ENCODE data around the gene SPPL3.

The SPPL3 gene

GRCh38 chr12:120865098-120865497 is 39.1 kb downstream of the SPPL3 start:
- Histone ChIP-seq H3K4me1 (ENCODE audit: control insufficient read depth, insufficient read depth, low read length) (no peaks in the 10 kb centered on the region), H3K27me3 (ENCODE audit: control insufficient read depth, insufficient read depth, low read length) (no peaks in the 10 kb centered on the region), H3K9ac (ENCODE audit: low read length) (no peak overlapping the region), H3K36me3 (ENCODE audit: control insufficient read depth, insufficient read depth, low read length) (no peaks in the 10 kb centered on the region), H3K27ac (ENCODE audit: low read depth, low read length) (no peak overlapping the region), H3K4me3 (ENCODE audit: low read length) (no peak overlapping the region)

- Histone ChIP-seq H3K9ac (ENCODE audit: low read length) (no peak overlapping the region), H3K27ac (ENCODE audit: low read depth, low read length) (no peak overlapping the region), H3K27me3 (ENCODE audit: control insufficient read depth, insufficient read depth, low read length) (no peaks in the 10 kb centered on the region), H3K4me1 (ENCODE audit: control insufficient read depth, insufficient read depth, low read length) (no peaks in the 10 kb centered on the region), H3K4me3 (ENCODE audit: low read length) (no peak overlapping the region), H3K36me3 (ENCODE audit: control insufficient read depth, insufficient read depth, low read length) (no peaks in the 10 kb centered on the region)
Observed at GRCh38 chr12:120862664-120863063, 41.5 kb downstream of the SPPL3 start.

GRCh38 chr12:120861074-120861795 is 42.9 kb downstream of the SPPL3 start:
- Histone ChIP-seq H3K4me3 (ENCODE audit: low read length) (no peak overlapping the region), H3K36me3 (ENCODE audit: control insufficient read depth, insufficient read depth, low read length) (no peaks in the 10 kb centered on the region), H3K9ac (ENCODE audit: low read length) (no peak overlapping the region), H3K27me3 (ENCODE audit: control insufficient read depth, insufficient read depth, low read length) (no peaks in the 10 kb centered on the region), H3K4me1 (ENCODE audit: control insufficient read depth, insufficient read depth, low read length) (no peaks in the 10 kb centered on the region), H3K27ac (ENCODE audit: low read depth, low read length) (no peak overlapping the region)

- Histone ChIP-seq H3K4me3 (ENCODE audit: low read length) (no peak overlapping the region), H3K36me3 (ENCODE audit: control insufficient read depth, insufficient read depth, low read length) (no peaks in the 10 kb centered on the region), H3K27me3 (ENCODE audit: control insufficient read depth, insufficient read depth, low read length) (no peaks in the 10 kb centered on the region), H3K9ac (ENCODE audit: low read length) (no peak overlapping the region), H3K4me1 (ENCODE audit: control insufficient read depth, insufficient read depth, low read length) (peaks cover 6% of the 10 kb centered on the region), H3K27ac (ENCODE audit: low read depth, low read length) (no peak overlapping the region)
Observed at GRCh38 chr12:120858306-120859088, 45.7 kb downstream of the SPPL3 start.

GRCh38 chr12:120856980-120857379 is 47.2 kb downstream of the SPPL3 start:
- no peak overlapping the region for H3K9ac ChIP-seq (ENCODE audit: low read length)
- H3K27ac ChIP-seq (ENCODE audit: low read depth, low read length): no peak overlapping the region
- H3K36me3 ChIP-seq (ENCODE audit: control insufficient read depth, insufficient read depth, low read length): no peaks in the 10 kb centered on the region
- peaks cover 6% of the 10 kb centered on the region for H3K4me1 ChIP-seq (ENCODE audit: control insufficient read depth, insufficient read depth, low read length)
- no peak overlapping the region for H3K4me3 ChIP-seq (ENCODE audit: low read length)
- no peaks in the 10 kb centered on the region for H3K27me3 ChIP-seq (ENCODE audit: control insufficient read depth, insufficient read depth, low read length)

- no peak overlapping the region for H3K9ac ChIP-seq (ENCODE audit: low read length)
- no peaks in the 10 kb centered on the region for H3K36me3 ChIP-seq (ENCODE audit: control insufficient read depth, insufficient read depth, low read length)
- no peaks in the 10 kb centered on the region for H3K27me3 ChIP-seq (ENCODE audit: control insufficient read depth, insufficient read depth, low read length)
- H3K27ac ChIP-seq (ENCODE audit: low read depth, low read length): no peak overlapping the region
- H3K4me3 ChIP-seq (ENCODE audit: low read length): no peak overlapping the region
- peaks cover 8% of the 10 kb centered on the region for H3K4me1 ChIP-seq (ENCODE audit: control insufficient read depth, insufficient read depth, low read length)
Observed at GRCh38 chr12:120855823-120856588, 48.2 kb downstream of the SPPL3 start.

- Histone ChIP-seq H3K27me3 (ENCODE audit: control insufficient read depth, insufficient read depth, low read length) (no peaks in the 10 kb centered on the region), H3K9ac (ENCODE audit: low read length) (no peak overlapping the region), H3K27ac (ENCODE audit: low read depth, low read length) (no peak overlapping the region), H3K4me1 (ENCODE audit: control insufficient read depth, insufficient read depth, low read length) (peaks cover 13% of the 10 kb centered on the region), H3K36me3 (ENCODE audit: control insufficient read depth, insufficient read depth, low read length) (no peaks in the 10 kb centered on the region), H3K4me3 (ENCODE audit: low read length) (no peak overlapping the region)
Observed at GRCh38 chr12:120854804-120855203, 49.4 kb downstream of the SPPL3 start.

GRCh38 chr12:120853188-120853587 is 51.0 kb downstream of the SPPL3 start:
- Histone ChIP-seq H3K36me3 (ENCODE audit: control insufficient read depth, insufficient read depth, low read length) (no peaks in the 10 kb centered on the region), H3K27ac (ENCODE audit: low read depth, low read length) (no peak overlapping the region), H3K9ac (ENCODE audit: low read length) (no peak overlapping the region), H3K4me1 (ENCODE audit: control insufficient read depth, insufficient read depth, low read length) (peaks cover 15% of the 10 kb centered on the region), H3K4me3 (ENCODE audit: low read length) (no peak overlapping the region), H3K27me3 (ENCODE audit: control insufficient read depth, insufficient read depth, low read length) (no peaks in the 10 kb centered on the region)

GRCh38 chr12:120851944-120852343 is 52.2 kb downstream of the SPPL3 start:
- no peaks in the 10 kb centered on the region for H3K27me3 ChIP-seq (ENCODE audit: control insufficient read depth, insufficient read depth, low read length)
- H3K9ac ChIP-seq (ENCODE audit: low read length): no peak overlapping the region
- peaks cover 15% of the 10 kb centered on the region for H3K4me1 ChIP-seq (ENCODE audit: control insufficient read depth, insufficient read depth, low read length)
- no peak overlapping the region for H3K4me3 ChIP-seq (ENCODE audit: low read length)
- H3K27ac ChIP-seq (ENCODE audit: low read depth, low read length): no peak overlapping the region
- no peaks in the 10 kb centered on the region for H3K36me3 ChIP-seq (ENCODE audit: control insufficient read depth, insufficient read depth, low read length)

- H3K4me3 ChIP-seq (ENCODE audit: low read length): no peak overlapping the region
- H3K4me1 ChIP-seq (ENCODE audit: control insufficient read depth, insufficient read depth, low read length): peaks cover 18% of the 10 kb centered on the region
- H3K27ac ChIP-seq (ENCODE audit: low read depth, low read length): no peak overlapping the region
- H3K9ac ChIP-seq (ENCODE audit: low read length): no peak overlapping the region
- H3K36me3 ChIP-seq (ENCODE audit: control insufficient read depth, insufficient read depth, low read length): no peaks in the 10 kb centered on the region
- no peaks in the 10 kb centered on the region for H3K27me3 ChIP-seq (ENCODE audit: control insufficient read depth, insufficient read depth, low read length)
Observed at GRCh38 chr12:120851444-120851843, 52.7 kb downstream of the SPPL3 start.

- peak overlapping the region; percentile 4 for H3K27ac ChIP-seq (ENCODE audit: low read depth, low read length)
- peaks cover 15% of the 10 kb centered on the region for H3K4me1 ChIP-seq (ENCODE audit: control insufficient read depth, insufficient read depth, low read length)
Observed at GRCh38 chr12:120849765-120850164, 54.4 kb downstream of the SPPL3 start.

GRCh38 chr12:120847814-120848213 is 56.3 kb downstream of the SPPL3 start:
- Histone ChIP-seq H3K27ac (ENCODE audit: low read depth, low read length) (no peak overlapping the region), H3K27me3 (ENCODE audit: control insufficient read depth, insufficient read depth, low read length) (no peaks in the 10 kb centered on the region), H3K4me1 (ENCODE audit: control insufficient read depth, insufficient read depth, low read length) (peaks cover 14% of the 10 kb centered on the region), H3K4me3 (ENCODE audit: low read length) (no peak overlapping the region), H3K36me3 (ENCODE audit: control insufficient read depth, insufficient read depth, low read length) (no peaks in the 10 kb centered on the region), H3K9ac (ENCODE audit: low read length) (no peak overlapping the region)

More at GRCh38 chr12:120849765-120850164, 54.4 kb downstream of the SPPL3 start:
- H3K4me3 ChIP-seq (ENCODE audit: low read length): no peak overlapping the region
- H3K9ac ChIP-seq (ENCODE audit: low read length): no peak overlapping the region
- H3K36me3 ChIP-seq (ENCODE audit: control insufficient read depth, insufficient read depth, low read length): no peaks in the 10 kb centered on the region
- H3K27me3 ChIP-seq (ENCODE audit: control insufficient read depth, insufficient read depth, low read length): no peaks in the 10 kb centered on the region
